PC-9 (cell line): ENCODE results near the gene SLCO2A1.

Experiments used
- EZH2 ChIP-seq: fragments of 200-600 bp; sonication (generic); IDR thresholded peaks from 2 replicates; pipeline ENCODE4 v1.8.0; 2017; ENCODE audit warnings: antibody characterized with exemption, low read depth
- TF ChIP-seq, protein P1 (sequence below): fragments of 200-600 bp; sonication (generic); conservative IDR thresholded peaks from 2 replicates; pipeline ENCODE4 v1.6.1; 2017; ENCODE audit warnings: mixed run types, antibody characterized with exemption, mild to moderate bottlenecking, moderate library complexity

DNA sequence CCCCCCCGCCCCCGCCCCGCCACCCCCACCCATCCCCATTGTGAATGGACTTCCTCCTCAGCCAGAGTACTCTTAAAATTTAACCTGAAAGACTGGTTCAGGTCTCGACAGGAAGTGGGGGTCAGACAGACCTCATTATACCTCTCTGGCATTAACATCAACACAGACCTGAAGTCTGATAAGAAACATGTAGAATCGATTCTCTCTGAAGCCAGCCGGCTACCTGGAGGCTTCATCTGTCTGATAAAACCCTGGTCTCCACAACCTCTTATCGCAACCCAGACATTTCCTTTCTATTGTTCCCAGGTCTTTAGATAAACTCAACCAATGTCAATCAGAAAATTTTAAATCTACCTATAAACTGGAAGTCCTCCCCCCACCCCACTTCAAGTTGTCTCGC lies 42.6 kb downstream of the SLCO2A1 start:
- TF ChIP-seq, protein P1, sequence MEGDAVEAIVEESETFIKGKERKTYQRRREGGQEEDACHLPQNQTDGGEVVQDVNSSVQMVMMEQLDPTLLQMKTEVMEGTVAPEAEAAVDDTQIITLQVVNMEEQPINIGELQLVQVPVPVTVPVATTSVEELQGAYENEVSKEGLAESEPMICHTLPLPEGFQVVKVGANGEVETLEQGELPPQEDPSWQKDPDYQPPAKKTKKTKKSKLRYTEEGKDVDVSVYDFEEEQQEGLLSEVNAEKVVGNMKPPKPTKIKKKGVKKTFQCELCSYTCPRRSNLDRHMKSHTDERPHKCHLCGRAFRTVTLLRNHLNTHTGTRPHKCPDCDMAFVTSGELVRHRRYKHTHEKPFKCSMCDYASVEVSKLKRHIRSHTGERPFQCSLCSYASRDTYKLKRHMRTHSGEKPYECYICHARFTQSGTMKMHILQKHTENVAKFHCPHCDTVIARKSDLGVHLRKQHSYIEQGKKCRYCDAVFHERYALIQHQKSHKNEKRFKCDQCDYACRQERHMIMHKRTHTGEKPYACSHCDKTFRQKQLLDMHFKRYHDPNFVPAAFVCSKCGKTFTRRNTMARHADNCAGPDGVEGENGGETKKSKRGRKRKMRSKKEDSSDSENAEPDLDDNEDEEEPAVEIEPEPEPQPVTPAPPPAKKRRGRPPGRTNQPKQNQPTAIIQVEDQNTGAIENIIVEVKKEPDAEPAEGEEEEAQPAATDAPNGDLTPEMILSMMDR: no peak
- no peak for TF ChIP-seq EZH2
